K562 (cell line): Measurements from ENCODE around the gene GPR162. TPM values are rescaled to one million over a fixed set of nuclear protein-coding genes. Genes with fewer than 3 reads are reported as not detected.

Experiments used
- CBFB ChIP-seq: sonication (generic); formaldehyde crosslinking; IDR thresholded peaks from 2 replicates; pipeline ENCODE4 v1.4.0; 2020; ENCODE audit warnings: mild to moderate bottlenecking, missing genetic modification reagents
- CTBP1 ChIP-seq: fragments of 450-650 bp; IDR thresholded peaks from 2 replicates; pipeline ENCODE4 v1.6.1; 2016; ENCODE audit warnings: borderline replicate concordance
- FOXP4 ChIP-seq: sonication (generic); formaldehyde crosslinking; IDR thresholded peaks from 2 replicates; pipeline ENCODE4 v1.8.0; 2022; ENCODE audit warnings: mild to moderate bottlenecking, missing genetic modification reagents, borderline replicate concordance
- GABPB1 ChIP-seq: sonication (generic); formaldehyde crosslinking; IDR thresholded peaks from 2 replicates; pipeline ENCODE4 v1.8.0; 2022; ENCODE audit warnings: mild to moderate bottlenecking, missing genetic modification reagents
- HNRNPLL ChIP-seq: fragments of 200-400 bp; formaldehyde crosslinking; IDR thresholded peaks from 2 replicates; pipeline ENCODE4 v1.6.1; 2017; ENCODE audit warnings: low read length, low read depth, mild to moderate bottlenecking; ENCODE audit not compliant: poor library complexity, severe bottlenecking
- NCOA1 ChIP-seq: fragments of 450-650 bp; IDR thresholded peaks from 2 replicates; pipeline ENCODE4 v1.6.1; 2016; ENCODE audit warnings: low read depth
- POLR2A ChIP-seq: fragments of 450-650 bp; conservative IDR thresholded peaks from 2 replicates; pipeline ENCODE4 v1.6.1; 2016
- SNRNP70 ChIP-seq: fragments of 200-400 bp; formaldehyde crosslinking; optimal IDR thresholded peaks from 2 replicates; pipeline ENCODE3; 2017; ENCODE audit warnings: low read depth, low read length
- SREBF1 ChIP-seq: fragments of 150-350 bp; IDR thresholded peaks from 2 replicates; pipeline ENCODE4 v1.6.1; 2014; ENCODE audit warnings: antibody characterized with exemption, low read depth, low read length, borderline replicate concordance
- SRSF3 ChIP-seq: fragments of 200-400 bp; formaldehyde crosslinking; IDR thresholded peaks from 2 replicates; pipeline ENCODE4 v1.6.1; 2016; ENCODE audit warnings: mild to moderate bottlenecking, low read length, moderate library complexity; ENCODE audit not compliant: insufficient read depth
- STAT5B ChIP-seq: fragments of 250-450 bp; sonication (Bioruptor Pico); IDR thresholded peaks from 2 replicates; pipeline ENCODE4 v1.8.0; 2021; ENCODE audit warnings: mild to moderate bottlenecking, inconsistent platforms
- TBL1XR1 ChIP-seq, 2 experiments: IDR thresholded peaks; 2 replicates each; pipeline ENCODE4 v1.6.1; 2012; ENCODE audit warnings: improper control_type of control experiment in 2 of 2, low read length in 2 of 2, mild to moderate bottlenecking in 1 of 2
- TCF3 ChIP-seq: sonication (generic); formaldehyde crosslinking; IDR thresholded peaks from 2 replicates; pipeline ENCODE4 v1.4.0; 2020; ENCODE audit warnings: mild to moderate bottlenecking, missing genetic modification reagents
- ZKSCAN1 ChIP-seq: fragments of 150-350 bp; IDR thresholded peaks from 2 replicates; pipeline ENCODE4 v1.6.1; 2016; ENCODE audit warnings: low read depth, low read length
- ZNF583 ChIP-seq: fragments of 250-450 bp; sonication (Bioruptor Pico); IDR thresholded peaks from 2 replicates; pipeline ENCODE4 v1.4.0; 2020
- ZNF778 ChIP-seq: fragments of 450-650 bp; formaldehyde crosslinking; IDR thresholded peaks from 2 replicates; pipeline ENCODE4 v1.4.0; 2020; ENCODE audit warnings: mild to moderate bottlenecking, moderate library complexity
- polyA plus RNA-seq, 8 experiments: library from polyadenylated mRNA; depleted of rRNA in 4 of 8; stranded (reverse) in 5 of 8; unstranded in 3 of 8; fragments of >200 nt; fragmentation: Nextera tagmentation in 2 of 8; fragmentation: Illumina TruSeq in 1 of 8; extraction: Ambion mirVana in 2 of 8; extraction: Trizol in 1 of 8; gene quantifications; 2 replicates each; pipeline versions ENCODE4 v1.2.1 to v1.2.3, GENCODE V29; 2011 to 2014; ENCODE audit warnings: inconsistent platforms in 1 of 8, missing spikeins in 1 of 8
- total RNA-seq, 7 experiments: library from RNA; depleted of rRNA in 6 of 7; stranded (reverse); fragments of >200 nt in 6 of 7; fragmentation: Illumina TruSeq in 2 of 7; extraction: Trizol in 2 of 7; gene quantifications; 2 replicates each; pipeline versions ENCODE4 v1.2.1 to v1.2.3, GENCODE V29; 2011 to 2021; ENCODE audit warnings: low replicate concordance in 1 of 7
- TF ChIP-seq, protein P1 (sequence below): fragments of 450-650 bp; IDR thresholded peaks from 2 replicates; pipeline ENCODE4 v1.6.1; 2017; ENCODE audit warnings: mild to moderate bottlenecking, moderate library complexity
- TF ChIP-seq, protein P2 (sequence below), 2 experiments: IDR thresholded peaks; 2 replicates each; pipeline ENCODE4 v1.6.1; 2012; ENCODE audit warnings: improper control_type of control experiment in 2 of 2, low read depth in 2 of 2, low read length in 2 of 2, borderline replicate concordance in 1 of 2
- TF ChIP-seq, protein P3 (sequence below): fragments of 450-650 bp; IDR thresholded peaks from 2 replicates; pipeline ENCODE4 v1.7.1; 2018; ENCODE audit warnings: mild to moderate bottlenecking, low read depth; ENCODE audit not compliant: partially characterized antibody

The GPR162 gene
- total and polyA plus RNA-seq, 9 of the 15 experiments (the other 6 are each of a cell fraction or from before 2014, with no cell fraction given) = 0.65 to 1.8 (median 1.1) TPM; not detected in 2

DNA sequence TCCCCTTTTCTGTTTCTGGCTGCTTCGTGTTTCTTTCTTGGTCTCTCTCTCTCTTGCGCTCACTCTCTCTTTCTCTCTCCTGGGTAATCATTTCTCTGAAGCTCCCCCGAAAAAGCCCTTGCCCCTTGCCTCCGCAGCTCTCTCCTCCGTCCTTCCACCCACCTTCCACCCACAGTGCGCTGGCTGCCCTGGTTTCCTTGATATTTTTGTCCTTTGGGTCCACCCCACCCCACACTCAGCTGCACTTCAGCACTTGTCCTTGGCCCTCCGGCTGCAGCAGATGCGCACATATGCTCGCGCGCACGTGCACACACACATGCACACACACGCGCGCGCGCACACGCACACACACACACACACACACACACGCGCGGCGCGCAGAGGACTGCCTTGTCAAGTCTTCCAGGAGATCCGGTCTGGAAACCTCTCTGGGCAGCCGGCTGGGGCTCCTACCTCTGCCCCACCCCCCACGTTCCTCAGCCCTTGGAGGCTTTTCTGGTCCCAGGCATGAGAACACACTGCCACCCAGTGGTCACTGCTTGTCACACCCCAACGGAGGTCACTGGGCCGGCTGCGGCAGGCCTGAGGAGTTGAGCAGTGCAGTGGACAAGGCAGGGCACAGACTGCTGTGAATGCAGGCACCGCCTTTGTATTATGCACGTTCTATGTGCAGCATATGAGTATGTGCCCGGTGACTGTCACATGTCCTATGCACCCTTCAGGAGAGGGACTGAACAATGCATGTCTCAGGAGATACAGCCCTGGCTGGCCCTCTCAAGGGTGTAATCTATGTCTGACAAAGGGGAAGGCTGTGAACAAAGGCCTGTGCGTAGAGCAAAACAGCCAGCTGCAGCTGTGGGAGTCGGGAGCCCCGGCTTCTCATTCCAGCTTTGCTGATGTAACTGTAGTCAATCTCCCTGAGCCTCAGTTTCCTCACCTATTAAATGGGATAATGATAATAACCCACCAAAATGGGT, 42.8 kb upstream of the GPR162 start (continued):
- TF ChIP-seq FOXP4 (CRISPR knock-in tag) (no peak), SRSF3 (no peak), TBL1XR1 (IDR thresholded peaks at IDR 0.05; ENCODE audit: low read length in 2 of 2) (peak; percentile 28 to 33; a peak in 2 of 4 replicates), GABPB1 (no peak), STAT5B (no peak), SNRNP70 (no peak), ZKSCAN1 (no peak), HNRNPLL (no peak), ZNF583 (CRISPR knock-in tag) (no peak), POLR2A (peak; percentile 35; the same call in 1 of the 2 replicates), TCF3 (CRISPR knock-in tag) (peak; percentile 9; the same call in 1 of the 2 replicates), CBFB (CRISPR knock-in tag) (no peak), ZNF778 (CRISPR knock-in tag) (no peak), NCOA1 (0 out of 2 replicates have a peak, but pooled peaks have one; percentile 34), CTBP1 (peak; percentile 74; the same call in 1 of the 2 replicates), SREBF1 (no peak)
- TF ChIP-seq, protein P1, sequence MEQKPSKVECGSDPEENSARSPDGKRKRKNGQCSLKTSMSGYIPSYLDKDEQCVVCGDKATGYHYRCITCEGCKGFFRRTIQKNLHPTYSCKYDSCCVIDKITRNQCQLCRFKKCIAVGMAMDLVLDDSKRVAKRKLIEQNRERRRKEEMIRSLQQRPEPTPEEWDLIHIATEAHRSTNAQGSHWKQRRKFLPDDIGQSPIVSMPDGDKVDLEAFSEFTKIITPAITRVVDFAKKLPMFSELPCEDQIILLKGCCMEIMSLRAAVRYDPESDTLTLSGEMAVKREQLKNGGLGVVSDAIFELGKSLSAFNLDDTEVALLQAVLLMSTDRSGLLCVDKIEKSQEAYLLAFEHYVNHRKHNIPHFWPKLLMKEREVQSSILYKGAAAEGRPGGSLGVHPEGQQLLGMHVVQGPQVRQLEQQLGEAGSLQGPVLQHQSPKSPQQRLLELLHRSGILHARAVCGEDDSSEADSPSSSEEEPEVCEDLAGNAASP = no peak
- TF ChIP-seq, protein P2, sequence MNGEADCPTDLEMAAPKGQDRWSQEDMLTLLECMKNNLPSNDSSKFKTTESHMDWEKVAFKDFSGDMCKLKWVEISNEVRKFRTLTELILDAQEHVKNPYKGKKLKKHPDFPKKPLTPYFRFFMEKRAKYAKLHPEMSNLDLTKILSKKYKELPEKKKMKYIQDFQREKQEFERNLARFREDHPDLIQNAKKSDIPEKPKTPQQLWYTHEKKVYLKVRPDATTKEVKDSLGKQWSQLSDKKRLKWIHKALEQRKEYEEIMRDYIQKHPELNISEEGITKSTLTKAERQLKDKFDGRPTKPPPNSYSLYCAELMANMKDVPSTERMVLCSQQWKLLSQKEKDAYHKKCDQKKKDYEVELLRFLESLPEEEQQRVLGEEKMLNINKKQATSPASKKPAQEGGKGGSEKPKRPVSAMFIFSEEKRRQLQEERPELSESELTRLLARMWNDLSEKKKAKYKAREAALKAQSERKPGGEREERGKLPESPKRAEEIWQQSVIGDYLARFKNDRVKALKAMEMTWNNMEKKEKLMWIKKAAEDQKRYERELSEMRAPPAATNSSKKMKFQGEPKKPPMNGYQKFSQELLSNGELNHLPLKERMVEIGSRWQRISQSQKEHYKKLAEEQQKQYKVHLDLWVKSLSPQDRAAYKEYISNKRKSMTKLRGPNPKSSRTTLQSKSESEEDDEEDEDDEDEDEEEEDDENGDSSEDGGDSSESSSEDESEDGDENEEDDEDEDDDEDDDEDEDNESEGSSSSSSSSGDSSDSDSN (IDR thresholded peaks at IDR 0.05; ENCODE audit: borderline replicate concordance in 1 of 2, low read depth in 2 of 2, low read length in 2 of 2) = no peak
- TF ChIP-seq, protein P3, sequence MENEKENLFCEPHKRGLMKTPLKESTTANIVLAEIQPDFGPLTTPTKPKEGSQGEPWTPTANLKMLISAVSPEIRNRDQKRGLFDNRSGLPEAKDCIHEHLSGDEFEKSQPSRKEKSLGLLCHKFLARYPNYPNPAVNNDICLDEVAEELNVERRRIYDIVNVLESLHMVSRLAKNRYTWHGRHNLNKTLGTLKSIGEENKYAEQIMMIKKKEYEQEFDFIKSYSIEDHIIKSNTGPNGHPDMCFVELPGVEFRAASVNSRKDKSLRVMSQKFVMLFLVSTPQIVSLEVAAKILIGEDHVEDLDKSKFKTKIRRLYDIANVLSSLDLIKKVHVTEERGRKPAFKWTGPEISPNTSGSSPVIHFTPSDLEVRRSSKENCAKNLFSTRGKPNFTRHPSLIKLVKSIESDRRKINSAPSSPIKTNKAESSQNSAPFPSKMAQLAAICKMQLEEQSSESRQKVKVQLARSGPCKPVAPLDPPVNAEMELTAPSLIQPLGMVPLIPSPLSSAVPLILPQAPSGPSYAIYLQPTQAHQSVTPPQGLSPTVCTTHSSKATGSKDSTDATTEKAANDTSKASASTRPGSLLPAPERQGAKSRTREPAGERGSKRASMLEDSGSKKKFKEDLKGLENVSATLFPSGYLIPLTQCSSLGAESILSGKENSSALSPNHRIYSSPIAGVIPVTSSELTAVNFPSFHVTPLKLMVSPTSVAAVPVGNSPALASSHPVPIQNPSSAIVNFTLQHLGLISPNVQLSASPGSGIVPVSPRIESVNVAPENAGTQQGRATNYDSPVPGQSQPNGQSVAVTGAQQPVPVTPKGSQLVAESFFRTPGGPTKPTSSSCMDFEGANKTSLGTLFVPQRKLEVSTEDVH = peak; percentile 39
